GM12878 (cell line): ENCODE results near the gene ADCY9. TPM values are rescaled to one million over a fixed set of nuclear protein-coding genes. Genes with fewer than 3 reads are reported as not detected.

Experiments
- ATAC-seq: fragments of 200-7000 bp; cut with Tn5 transposase; 3 replicates; pipeline ENCODE4 v1.9.1; 2020; ENCODE audit warnings: mild to moderate bottlenecking, moderate library complexity
- BruUV-seq: library from RNA; stranded (reverse); fragments of 400-500 nt; replicated peaks from 2 replicates; lab custom pipeline; 2021; lab: Mats Ljungman, UMichigan
- CTCF ChIA-PET: fragments of 300-600 bp; sonication (Branson Sonifier 250); formaldehyde crosslinking; extraction: SDS; loops from one replicate; lab custom pipeline; 2021; ENCODE audit warnings: inconsistent platforms; lab: Yijun Ruan, JAX
- POLR2A ChIA-PET: fragments of 350-600 bp; formaldehyde crosslinking; extraction: SDS; loops from one replicate; lab custom pipeline; 2021; ENCODE audit warnings: inconsistent platforms; lab: Charles Lee
- RAD21 ChIA-PET: fragments of 300-600 bp; sonication (Branson Sonifier 250); formaldehyde crosslinking; loops from one replicate; lab custom pipeline; 2023; ENCODE audit warnings: antibody characterized with exemption; ENCODE audit not compliant: unreplicated experiment; lab: Charles Lee
- SMC1A ChIA-PET: fragments of 300-600 bp; sonication (Branson Sonifier 250); formaldehyde crosslinking; loops from one replicate; lab custom pipeline; 2023; ENCODE audit not compliant: unreplicated experiment, uncharacterized antibody; lab: Charles Lee
- DNase-seq: peaks from one replicate; pipeline ENCODE4 v3.0.0-alpha.2; 2011; ENCODE audit warnings: low read depth, low spot score
- FAIRE-seq: peaks from 3 replicates; lab custom pipeline; 2011; peaks lifted over from hg19 to GRCh38; lab: Jason Lieb, UNC
- H2AFZ ChIP-seq: 2 replicates; pipeline ENCODE4 v1.6.0; 2011; ENCODE audit warnings: low read depth, low read length, control low read depth; ENCODE audit not compliant: control insufficient read depth
- H3K27ac ChIP-seq: 2 replicates; pipeline ENCODE4 v1.5.1; 2011; ENCODE audit warnings: control low read depth; ENCODE audit not compliant: control insufficient read depth, insufficient read depth
- H3K27me3 ChIP-seq, 2 experiments: replicated peaks in 1 of 2; 2 replicates each; pipeline versions ENCODE4 v1.6.0 to v1.6.1; 2011; ENCODE audit warnings: low read length in 1 of 2; ENCODE audit not compliant: control insufficient read depth in 2 of 2, insufficient read depth in 2 of 2
- H3K36me3 ChIP-seq, 2 experiments: 2 replicates each; pipeline ENCODE4 v1.5.1; 2011; ENCODE audit warnings: low read length in 1 of 2; ENCODE audit not compliant: control insufficient read depth in 2 of 2, insufficient read depth in 2 of 2
- H3K4me1 ChIP-seq: 2 replicates; pipeline ENCODE4 v1.6.1; 2011; ENCODE audit warnings: mild to moderate bottlenecking, low read length, moderate library complexity, mixed read lengths; ENCODE audit not compliant: control insufficient read depth, insufficient read depth
- H3K4me2 ChIP-seq: 2 replicates; pipeline ENCODE4 v1.6.0; 2011; ENCODE audit warnings: control low read depth; ENCODE audit not compliant: control insufficient read depth, insufficient read depth
- H3K4me3 ChIP-seq: fragments of 200-600 bp; sonication (generic); 2 replicates; pipeline ENCODE4 v1.5.1; 2016
- H3K79me2 ChIP-seq: 2 replicates; pipeline ENCODE4 v1.6.0; 2011; ENCODE audit warnings: low read length; ENCODE audit not compliant: control insufficient read depth, insufficient read depth
- H3K9ac ChIP-seq: 2 replicates; pipeline ENCODE4 v1.8.0; 2011; ENCODE audit warnings: low read length, control low read depth, mixed read lengths; ENCODE audit not compliant: control insufficient read depth, insufficient read depth
- H3K9me3 ChIP-seq: replicated peaks from 3 replicates; pipeline ENCODE4 v1.5.1; 2011; ENCODE audit warnings: mild to moderate bottlenecking, low read length; ENCODE audit not compliant: control insufficient read depth, insufficient read depth
- H4K20me1 ChIP-seq: 2 replicates; pipeline ENCODE4 v1.6.0; 2011; ENCODE audit not compliant: control insufficient read depth, insufficient read depth
- ATF3 ChIP-seq: IDR thresholded peaks from 2 replicates; pipeline ENCODE4 v1.6.1; 2011; ENCODE audit warnings: low read depth, mild to moderate bottlenecking, low read length, moderate library complexity, borderline replicate concordance; ENCODE audit errors: extremely low read depth
- GATAD2B ChIP-seq: fragments of 450-650 bp; conservative IDR thresholded peaks from 2 replicates; pipeline ENCODE4 v1.6.1; 2017; ENCODE audit warnings: low read depth, mild to moderate bottlenecking, moderate library complexity
- JUNB ChIP-seq: IDR thresholded peaks from 2 replicates; pipeline ENCODE4 v1.6.1; 2016; ENCODE audit warnings: antibody characterized with exemption, mild to moderate bottlenecking
- RFX5 ChIP-seq: IDR thresholded peaks from 2 replicates; pipeline ENCODE4 v1.6.1; 2011; ENCODE audit warnings: low read depth, low read length, improper control_type of control experiment
- RUNX3 ChIP-seq: IDR thresholded peaks from 2 replicates; pipeline ENCODE4 v1.6.1; 2012; ENCODE audit warnings: low read length, inconsistent platforms
- SIN3A ChIP-seq: IDR thresholded peaks from 2 replicates; pipeline ENCODE4 v1.6.1; 2012; ENCODE audit warnings: low read depth, low read length, improper control_type of control experiment
- SMAD1 ChIP-seq: fragments of 450-650 bp; IDR thresholded peaks from 2 replicates; pipeline ENCODE4 v1.6.1; 2018; ENCODE audit warnings: mild to moderate bottlenecking, low read depth; ENCODE audit not compliant: partially characterized antibody
- SMAD5 ChIP-seq: IDR thresholded peaks from 2 replicates; pipeline ENCODE4 v1.6.1; 2016; ENCODE audit warnings: antibody characterized with exemption, low read depth
- TBL1XR1 ChIP-seq: IDR thresholded peaks from 2 replicates; pipeline ENCODE4 v1.6.1; 2012; ENCODE audit warnings: low read depth, low read length, improper control_type of control experiment
- WGBS: methylation state at CpG from one replicate; pipeline ENCODE4 v1.1.6; 2016; ENCODE audit warnings: low lambda C conversion rate; ENCODE audit not compliant: insufficient replicate concordance, insufficient coverage; ENCODE audit errors: missing lambda C conversion rate; 5-methylcytosine and 5-hydroxymethylcytosine counted together
- in situ Hi-C: fragments of 300-500 bp; cut with MboI; formaldehyde crosslinking; loops from 9 replicates; pipeline ENCODE4 v1.14.3; 2018; ENCODE audit warnings: mixed read lengths
- intact Hi-C: fragments of 100-400 bp; cut with micrococcal nuclease; formaldehyde crosslinking; loops from one replicate; pipeline ENCODE4 v1.14.2; 2022; ENCODE audit not compliant: unreplicated experiment
- polyA plus RNA-seq, 11 experiments: library from polyadenylated mRNA; depleted of rRNA in 4 of 11; unstranded in 6 of 11; stranded (reverse) in 5 of 11; fragments of >200 nt; fragmentation: Nextera tagmentation in 4 of 11; fragmentation: Illumina TruSeq in 1 of 11; extraction: Ambion mirVana in 4 of 11; extraction: Trizol in 1 of 11; gene quantifications; 1 replicate in 1 of 11; 2 replicates in 10 of 11; pipeline versions ENCODE4 v1.2.1 to v1.2.3, GENCODE V29; 2011 to 2016; ENCODE audit warnings: inconsistent platforms in 2 of 11, missing spikeins in 2 of 11, low read depth in 1 of 11
- total RNA-seq, 4 experiments: library from RNA; depleted of rRNA in 3 of 4; stranded (reverse); fragments of >200 nt in 3 of 4; fragmentation: Illumina TruSeq in 1 of 4; extraction: Trizol in 1 of 4; gene quantifications; 2 replicates each; pipeline versions ENCODE4 v1.2.1 to v1.2.3, GENCODE V29; 2013 to 2021
- TF ChIP-seq, protein P1 (sequence below): fragments of 450-650 bp; IDR thresholded peaks from 2 replicates; pipeline ENCODE4 v1.6.1; 2017; ENCODE audit warnings: mild to moderate bottlenecking, low read depth, inconsistent platforms; ENCODE audit not compliant: poor library complexity, severe bottlenecking

The ADCY9 gene
- total and polyA plus RNA-seq, 10 of the 15 experiments (the other 5 are each of a cell fraction or from before 2014, with no cell fraction given), result 0.09 to 0.41 (median 0.15) TPM; not detected in 3

GRCh38 chr16:4056161-4057105 lies 59.8 kb downstream of the ADCY9 start:
- in situ Hi-C loops, result no loop called here
- no peak for FAIRE-seq
- Histone ChIP-seq H3K4me2 (no peak overlapping the region), H2AFZ (no peak overlapping the region), H3K36me3 (no peaks in the 10 kb centered on the region), H3K79me2 (no peaks in the 10 kb centered on the region), H3K27ac (no peak overlapping the region), H3K9me3 (peaks cover 2% of the 10 kb centered on the region; the same call in 1 of the 3 replicates), H3K4me1 (no peaks in the 10 kb centered on the region), H3K9ac (no peak overlapping the region), H4K20me1 (no peaks in the 10 kb centered on the region), H3K27me3 (no peaks in the 10 kb centered on the region), H3K4me3 (no peak overlapping the region)
- POLR2A ChIA-PET, result interaction anchor here (1.1 kb wide), 1 partner anchor 9 kb away, joined by 3 read pairs; no protein-coding TSS in a partner anchor
- no peak for DNase-seq
- 50% methylated on average over 16 of the region's 16 CpGs for WGBS
- intact Hi-C loops, result no loop called here
- TF ChIP-seq JUNB, result no peak
- no peak for TF ChIP-seq ATF3
- no peak for TF ChIP-seq RFX5
- TF ChIP-seq SMAD1, result no peak
- TF ChIP-seq SIN3A, result no peak
- no peak for TF ChIP-seq RUNX3
- TF ChIP-seq GATAD2B, result no peak
- no peak for TF ChIP-seq SMAD5
- TF ChIP-seq, protein P1, sequence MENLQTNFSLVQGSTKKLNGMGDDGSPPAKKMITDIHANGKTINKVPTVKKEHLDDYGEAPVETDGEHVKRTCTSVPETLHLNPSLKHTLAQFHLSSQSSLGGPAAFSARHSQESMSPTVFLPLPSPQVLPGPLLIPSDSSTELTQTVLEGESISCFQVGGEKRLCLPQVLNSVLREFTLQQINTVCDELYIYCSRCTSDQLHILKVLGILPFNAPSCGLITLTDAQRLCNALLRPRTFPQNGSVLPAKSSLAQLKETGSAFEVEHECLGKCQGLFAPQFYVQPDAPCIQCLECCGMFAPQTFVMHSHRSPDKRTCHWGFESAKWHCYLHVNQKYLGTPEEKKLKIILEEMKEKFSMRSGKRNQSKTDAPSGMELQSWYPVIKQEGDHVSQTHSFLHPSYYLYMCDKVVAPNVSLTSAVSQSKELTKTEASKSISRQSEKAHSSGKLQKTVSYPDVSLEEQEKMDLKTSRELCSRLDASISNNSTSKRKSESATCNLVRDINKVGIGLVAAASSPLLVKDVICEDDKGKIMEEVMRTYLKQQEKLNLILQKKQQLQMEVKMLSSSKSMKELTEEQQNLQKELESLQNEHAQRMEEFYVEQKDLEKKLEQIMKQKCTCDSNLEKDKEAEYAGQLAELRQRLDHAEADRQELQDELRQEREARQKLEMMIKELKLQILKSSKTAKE, result no peak
- no peak for TF ChIP-seq TBL1XR1
- CTCF ChIA-PET, result no interaction called here
- ATAC-seq, result no peak
- SMC1A ChIA-PET, result no interaction called here
- RAD21 ChIA-PET, result no interaction called here
- no TSS peak for BruUV-seq
